GM12892 (cell line): Measurements from ENCODE around the gene KCTD12.

Experiments used
- POLR2A ChIP-seq: IDR thresholded peaks from 2 replicates; pipeline ENCODE4 v1.6.1; 2011; ENCODE audit warnings: low read depth, low read length, control low read depth
- POLR2AphosphoS5 ChIP-seq: IDR thresholded peaks from 2 replicates; pipeline ENCODE4 v1.6.1; 2011; ENCODE audit warnings: low read depth, low read length, control low read depth

- no peak for TF ChIP-seq POLR2AphosphoS5
- TF ChIP-seq POLR2A, result no peak
Measured at GRCh38 chr13:76889254-76889653, 3.0 kb upstream of the KCTD12 start.
